Stimulated activated CD4-positive, alpha-beta T cell treated with anti-CD3 and anti-CD28 coated beads, Interleukin-15, amount 100 ng/mL, for 1 hour (primary cell): ENCODE data around the gene QSOX2.

Experiments used
- DNase-seq, 2 donors: peaks; one replicate each; pipeline ENCODE4 v3.0.0-alpha.2; 2020; ENCODE audit warnings: low read depth in 1 of 2, low spot score in 1 of 2

Gene QSOX2

GRCh38 chr9:136204838-136205706 is 40.5 kb downstream of the QSOX2 start, which contains the start of gene LHX3:
TSS of gene LHX3 (minus strand) at chr9:136205128. CDS start at chr9:136205012, 116 bp downstream.
- DNase-seq: no peak

- DNase-seq: no peak
Observed at GRCh38 chr9:136204145-136204805, 41.3 kb downstream of the QSOX2 start.

GRCh38 chr9:136203408-136204144 is 42.0 kb downstream of the QSOX2 start:
- no peak for DNase-seq

GRCh38 chr9:136202454-136203407 is 42.9 kb downstream of the QSOX2 start:
- DNase-seq: no peak

- no peak for DNase-seq
Observed at GRCh38 chr9:136201609-136202453, 43.8 kb downstream of the QSOX2 start.

GRCh38 chr9:136201174-136201573 is 44.4 kb downstream of the QSOX2 start:
- DNase-seq: no peak

- no peak for DNase-seq
Observed at GRCh38 chr9:136200424-136200823, 45.2 kb downstream of the QSOX2 start.

- DNase-seq: no peak
Observed at GRCh38 chr9:136199391-136200288, 46.0 kb downstream of the QSOX2 start.

- DNase-seq: no peak
Observed at GRCh38 chr9:136198605-136199083, 47.0 kb downstream of the QSOX2 start.

GRCh38 chr9:136197930-136198604 is 47.5 kb downstream of the QSOX2 start:
- no peak for DNase-seq

GRCh38 chr9:136197084-136197875 is 48.3 kb downstream of the QSOX2 start:
- no peak for DNase-seq

- DNase-seq: no peak
Observed at GRCh38 chr9:136196404-136197083, 49.1 kb downstream of the QSOX2 start.

- DNase-seq: no peak
Observed at GRCh38 chr9:136194540-136194939, 51.1 kb downstream of the QSOX2 start.

- DNase-seq: no peak
Observed at GRCh38 chr9:136193891-136194279, 51.7 kb downstream of the QSOX2 start.

- DNase-seq: no peak
Observed at GRCh38 chr9:136193127-136193890, 52.3 kb downstream of the QSOX2 start.
